K562 treated with DMSO at 1 percent for 24 hours (cell line): ENCODE measurements around the gene LAMTOR1. TPM values are rescaled to one million over a fixed set of nuclear protein-coding genes. Genes with fewer than 3 reads are reported as not detected.

Source experiments
- total RNA-seq: library from RNA; unstranded; fragments of 300-600 nt; gene quantifications from 2 replicates; pipeline ENCODE4 v1.2.3, GENCODE V29; 2022; ENCODE audit warnings: low read depth; ENCODE audit not compliant: insufficient read depth

LAMTOR1 gene
- 95.2 and 103 TPM in 2 replicates for total RNA-seq

GRCh38 chr11:72102946-72103753 lies at the start of gene LAMTOR1:
LAMTOR1 (minus strand) TSS chr11:72103297; CDS start chr11:72103224, 73 bp downstream.

GRCh38 chr11:72135473-72135872 lies 32.4 kb upstream of the LAMTOR1 start, which contains the start of gene FOLR3:
FOLR3 (plus strand) TSS chr11:72135725; CDS start chr11:72135953, 228 bp downstream.

GRCh38 chr11:72112143-72112977 lies 9.3 kb upstream of the LAMTOR1 start, which contains the start of gene ANAPC15:
ANAPC15 (minus strand) TSS chr11:72112695; CDS start chr11:72111276, 1,419 bp downstream.

DNA sequence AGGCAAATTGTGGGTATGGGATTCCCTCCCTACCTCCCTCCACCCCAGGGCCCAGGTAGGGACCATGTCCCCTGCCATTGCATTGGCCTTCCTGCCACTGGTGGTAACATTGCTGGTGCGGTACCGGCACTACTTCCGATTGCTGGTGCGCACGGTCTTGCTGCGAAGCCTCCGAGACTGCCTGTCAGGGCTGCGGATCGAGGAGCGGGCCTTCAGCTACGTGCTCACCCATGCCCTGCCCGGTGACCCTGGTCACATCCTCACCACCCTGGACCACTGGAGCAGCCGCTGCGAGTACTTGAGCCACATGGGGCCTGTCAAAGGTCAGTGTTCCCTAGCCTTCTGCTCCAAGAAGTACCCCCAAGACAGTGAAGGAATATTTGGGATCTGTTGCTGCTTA lies 2.8 kb upstream of the LAMTOR1 start, which contains the start of gene TOMT:
TSS of gene TOMT (plus strand) at position 37 of the 400 bp plus-strand sequence. CDS start at position 65, 28 bp downstream.

DNA sequence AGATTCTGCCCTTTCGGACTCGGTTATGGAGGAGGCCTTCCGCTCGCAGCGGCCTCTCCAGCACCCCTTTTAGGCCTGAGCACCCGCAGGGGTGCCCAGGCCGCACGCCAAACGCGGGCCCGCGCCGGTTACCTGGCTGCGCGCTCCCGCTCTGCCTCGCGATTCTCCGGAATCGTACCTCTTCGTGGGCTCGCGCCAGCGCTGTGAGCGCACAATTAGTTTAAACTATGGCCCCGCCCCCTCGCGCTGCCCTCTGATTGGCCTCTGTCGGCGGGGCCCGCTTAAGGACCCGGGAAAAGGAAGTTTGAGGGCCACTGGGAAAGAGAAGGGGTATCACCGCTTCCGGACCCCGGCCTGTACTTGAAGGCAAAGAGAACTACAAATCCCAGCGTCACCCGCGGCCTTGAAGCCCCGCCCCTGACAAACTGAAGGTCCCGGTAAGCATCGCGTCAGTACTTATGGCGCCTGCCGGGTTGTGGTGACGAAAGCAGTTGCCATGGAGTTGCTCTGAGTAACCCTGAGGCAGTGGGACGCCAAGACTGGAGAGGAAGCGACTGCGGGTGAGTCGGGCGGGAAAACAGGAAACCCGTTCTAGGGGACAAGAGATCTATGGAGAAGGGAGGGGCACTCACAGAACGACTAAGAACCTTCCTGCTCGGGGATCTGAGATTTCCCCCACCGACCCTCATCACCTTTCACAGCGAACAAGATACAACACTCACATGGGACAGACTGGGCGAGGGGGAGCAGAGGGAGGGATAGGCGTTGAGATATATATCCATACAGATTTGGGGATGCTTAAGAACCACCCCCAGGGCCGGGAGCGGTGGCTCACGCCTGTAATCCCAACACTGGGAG lies 22.5 kb downstream of the LAMTOR1 start, which contains the start of the genes LRRC51 and NUMA1:
TSS of gene LRRC51 (plus strand) at position 525 of the 858 bp plus-strand sequence. CDS start 8,234 bp downstream, outside the sequence.
TSS of gene NUMA1 (minus strand) at position 217 of the 858 bp plus-strand sequence. CDS start 44,599 bp downstream, outside the sequence.

Other genes with a start within 250 kb of the LAMTOR1 start
- gene DEFB131B, start 224.8 kb downstream of the LAMTOR1 start, total RNA-seq: not detected in 2 replicates
- gene XNDC1N, start 174.7 kb downstream of the LAMTOR1 start, total RNA-seq: 3.6 TPM in 1 of 2 replicates, not detected in the other
- 23.1 and 28.5 TPM in 2 replicates for gene RNF121, start 174.3 kb downstream of the LAMTOR1 start, total RNA-seq
- gene IL18BP, start 104.4 kb downstream of the LAMTOR1 start, total RNA-seq: 9.8 and 10.9 TPM in 2 replicates
- gene NUMA1, start 22.8 kb downstream of the LAMTOR1 start, total RNA-seq: 142 and 143 TPM in 2 replicates
- gene LRRC51, start 22.4 kb downstream of the LAMTOR1 start, total RNA-seq: 4.6 and 6.9 TPM in 2 replicates
- gene TOMT, start 2.6 kb upstream of the LAMTOR1 start, total RNA-seq: not detected in 2 replicates
- 29.7 and 44.2 TPM in 2 replicates for gene ANAPC15, start 9.4 kb upstream of the LAMTOR1 start, total RNA-seq
- gene FOLR3, start 32.4 kb upstream of the LAMTOR1 start, total RNA-seq: not detected in 2 replicates
- gene FOLR1, start 88.8 kb upstream of the LAMTOR1 start, total RNA-seq: 16.2 and 19.2 TPM in 2 replicates
- gene FOLR2, start 113.5 kb upstream of the LAMTOR1 start, total RNA-seq: not detected in 2 replicates
- gene INPPL1, start 121.5 kb upstream of the LAMTOR1 start, total RNA-seq: 111 and 118 TPM in 2 replicates
- not detected in 2 replicates for gene PHOX2A, start 140.9 kb upstream of the LAMTOR1 start, total RNA-seq